Osteoblast (primary cell): ENCODE data around the gene IL1RAPL1. TPM values are rescaled to one million over a fixed set of nuclear protein-coding genes. Genes with fewer than 3 reads are reported as not detected.
A peak's percentile ranks its signal among the peaks of the same experiment; 100 is the strongest.

Source experiments
- DNase-seq: peaks from one replicate; pipeline ENCODE4 v3.0.0; 2011; ENCODE audit warnings: low spot score, mixed read lengths; ENCODE audit not compliant: insufficient read length; ENCODE audit errors: missing footprints
- H2AFZ ChIP-seq: 2 replicates; pipeline ENCODE4 v1.6.0; 2011; ENCODE audit warnings: mild to moderate bottlenecking, low read length
- H3K27ac ChIP-seq: 2 replicates; pipeline ENCODE4 v1.5.1; 2011; ENCODE audit warnings: mild to moderate bottlenecking, low read depth, low read length, moderate library complexity
- H3K27me3 ChIP-seq: 2 replicates; pipeline ENCODE4 v1.6.0; 2012; ENCODE audit warnings: mild to moderate bottlenecking, control low read depth, inconsistent platforms, low read length, moderate library complexity; ENCODE audit not compliant: insufficient read depth
- H3K36me3 ChIP-seq: 2 replicates; pipeline ENCODE4 v1.5.1; 2011; ENCODE audit warnings: mild to moderate bottlenecking, low read length, control low read depth, moderate library complexity; ENCODE audit not compliant: insufficient read depth
- H3K4me1 ChIP-seq: 2 replicates; pipeline ENCODE4 v1.5.1; 2011; ENCODE audit warnings: mild to moderate bottlenecking, low read length, control low read depth, moderate library complexity; ENCODE audit not compliant: insufficient read depth
- H3K4me2 ChIP-seq: 2 replicates; pipeline ENCODE4 v1.6.0; 2011; ENCODE audit warnings: mild to moderate bottlenecking, low read length; ENCODE audit not compliant: insufficient read depth
- H3K4me3 ChIP-seq: fragments of 200-600 bp; sonication (generic); 3 replicates; pipeline ENCODE4 v1.5.1; 2012; ENCODE audit warnings: mild to moderate bottlenecking, low read length, inconsistent platforms; ENCODE audit not compliant: insufficient read depth
- H3K79me2 ChIP-seq: 2 replicates; pipeline ENCODE4 v1.6.0; 2012; ENCODE audit warnings: mild to moderate bottlenecking, low read length, control low read depth, inconsistent platforms; ENCODE audit not compliant: insufficient read depth
- H3K9me3 ChIP-seq: 2 replicates; pipeline ENCODE4 v1.5.1; 2011; ENCODE audit warnings: low read depth, low read length, control low read depth
- H4K20me1 ChIP-seq: 2 replicates; pipeline ENCODE4 v1.6.0; 2012; ENCODE audit warnings: mild to moderate bottlenecking, low read length, control low read depth; ENCODE audit not compliant: insufficient read depth
- CTCF ChIP-seq: IDR thresholded peaks from 2 replicates; pipeline ENCODE4 v1.5.1; 2011; ENCODE audit warnings: mild to moderate bottlenecking, low read depth, low read length, moderate library complexity; ENCODE audit errors: extremely low read depth
- total RNA-seq: library from RNA; depleted of rRNA; stranded (reverse); fragments of >200 nt; gene quantifications from 2 replicates; pipeline ENCODE4 v1.2.3, GENCODE V29; 2012

IL1RAPL1 gene
- total RNA-seq, result under 0.01 and 0.29 TPM in 2 replicates

DNA sequence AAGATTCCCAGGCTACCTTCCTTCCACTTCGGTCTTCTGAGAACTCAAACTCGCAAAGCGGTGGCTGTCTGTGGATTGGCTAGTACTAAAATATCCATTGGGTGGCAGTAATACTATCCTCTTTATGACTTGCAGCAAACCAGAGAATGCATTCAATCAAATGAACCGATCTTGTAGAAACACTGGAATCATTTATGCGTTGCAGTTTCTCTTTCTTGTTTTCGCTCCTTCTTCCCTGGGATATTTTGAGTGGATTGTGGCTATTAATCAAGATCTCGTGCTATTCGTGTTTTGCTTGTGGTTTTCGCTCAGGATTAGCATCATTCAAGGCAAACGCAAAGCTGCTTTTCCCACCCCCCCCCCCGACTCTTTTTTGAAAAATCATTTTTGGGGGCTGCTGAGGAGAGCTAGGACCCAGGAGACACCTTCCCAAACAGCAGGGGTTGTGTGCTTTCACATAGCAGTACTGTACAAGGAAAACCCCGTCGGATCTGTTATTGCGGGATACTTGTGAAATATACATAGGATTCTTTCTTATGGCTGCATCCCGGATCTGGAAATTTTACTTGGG, at the start of gene IL1RAPL1:
IL1RAPL1 (plus strand) TSS at position 466 of the 571 bp plus-strand sequence.
- TF ChIP-seq CTCF, result peak; percentile 11
- peak within 1 kb of the TSS; percentile 41 for H2AFZ ChIP-seq
- no peak within 1 kb of the TSS for H3K27ac ChIP-seq
- H3K36me3 ChIP-seq, result no peaks in the 10 kb centered on the region
- no peaks in the 10 kb centered on the region for H3K27me3 ChIP-seq
- no peaks in the 10 kb centered on the region for H4K20me1 ChIP-seq
- no peak for DNase-seq
- no peaks in the 10 kb centered on the region for H3K9me3 ChIP-seq
- H3K4me1 ChIP-seq, result no peaks in the 10 kb centered on the region
- no peaks in the 10 kb centered on the region for H3K79me2 ChIP-seq
- peak within 1 kb of the TSS; percentile 37 for H3K4me3 ChIP-seq
- peak within 1 kb of the TSS; percentile 53 for H3K4me2 ChIP-seq

GRCh38 chrX:28542791-28543190, 44.5 kb upstream of the IL1RAPL1 start:
- H3K27me3 ChIP-seq, result no peaks in the 10 kb centered on the region
- H3K9me3 ChIP-seq, result peaks cover 3% of the 10 kb centered on the region
- no peak for DNase-seq
- H3K4me3 ChIP-seq, result no peak overlapping the region
- no peaks in the 10 kb centered on the region for H3K36me3 ChIP-seq
- no peak overlapping the region for H2AFZ ChIP-seq
- no peak for TF ChIP-seq CTCF
- H3K4me1 ChIP-seq, result no peaks in the 10 kb centered on the region
- H3K4me2 ChIP-seq, result no peak overlapping the region
- H3K79me2 ChIP-seq, result no peaks in the 10 kb centered on the region
- H4K20me1 ChIP-seq, result no peaks in the 10 kb centered on the region
- H3K27ac ChIP-seq, result no peak overlapping the region

DNA sequence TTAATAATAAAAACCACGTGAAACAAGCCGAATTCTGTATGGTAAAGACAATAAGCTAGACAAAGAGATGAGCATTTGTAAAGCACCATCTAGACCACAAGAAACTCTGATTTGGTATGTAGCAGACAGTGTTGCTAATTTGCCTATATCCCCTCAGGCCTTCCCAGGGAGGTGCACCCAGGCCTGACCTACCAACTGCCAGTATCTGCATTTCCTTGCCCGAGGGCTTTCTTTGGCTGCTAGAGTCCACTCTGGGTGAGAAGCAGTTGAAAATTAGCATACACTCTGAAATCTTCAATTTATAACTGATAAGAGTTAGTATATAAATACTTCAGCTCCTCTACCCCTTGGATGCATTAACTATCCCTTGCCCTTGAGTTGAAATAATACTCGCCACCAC, 37.4 kb upstream of the IL1RAPL1 start:
- Histone ChIP-seq H4K20me1 (no peaks in the 10 kb centered on the region), H3K4me2 (no peak overlapping the region), H3K36me3 (no peaks in the 10 kb centered on the region), H2AFZ (no peak overlapping the region), H3K9me3 (no peaks in the 10 kb centered on the region), H3K79me2 (no peaks in the 10 kb centered on the region), H3K4me3 (no peak overlapping the region), H3K27ac (no peak overlapping the region), H3K4me1 (no peaks in the 10 kb centered on the region), H3K27me3 (no peaks in the 10 kb centered on the region)
- no peak for TF ChIP-seq CTCF
- DNase-seq, result no peak

DNA sequence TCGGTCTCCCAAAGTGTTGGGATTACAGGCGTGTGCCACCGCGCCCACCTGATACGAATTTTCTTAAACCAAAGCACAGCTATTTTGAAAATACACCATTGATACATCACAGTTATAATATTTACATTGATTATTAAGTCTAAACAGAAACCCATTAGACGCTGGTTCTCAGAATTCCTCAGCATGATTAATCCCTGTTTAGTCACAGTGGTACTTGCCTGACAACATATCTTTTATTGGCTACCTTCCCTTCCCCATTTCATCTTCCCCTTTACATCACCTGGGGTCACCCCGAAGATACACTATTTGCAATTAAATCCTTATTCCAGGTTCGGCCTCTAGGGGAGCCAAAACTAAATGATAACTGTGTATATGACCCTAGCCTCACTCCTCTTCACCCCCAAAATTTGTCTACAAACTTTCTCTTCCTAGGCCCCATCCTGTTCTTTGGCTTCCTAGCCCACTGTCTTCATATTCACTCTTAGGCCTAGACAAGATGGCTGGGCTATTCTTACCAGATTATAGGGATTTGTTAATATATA, 36.8 kb upstream of the IL1RAPL1 start:
- Histone ChIP-seq H3K9me3 (no peaks in the 10 kb centered on the region), H2AFZ (no peak overlapping the region), H3K27me3 (no peaks in the 10 kb centered on the region), H3K36me3 (no peaks in the 10 kb centered on the region), H3K27ac (no peak overlapping the region), H4K20me1 (no peaks in the 10 kb centered on the region), H3K4me2 (no peak overlapping the region), H3K4me3 (no peak overlapping the region), H3K4me1 (no peaks in the 10 kb centered on the region), H3K79me2 (no peaks in the 10 kb centered on the region)
- no peak for TF ChIP-seq CTCF
- no peak for DNase-seq
